ENCODE data around the gene PSMD10. TPM values are rescaled to one million over a fixed set of nuclear protein-coding genes. Genes with fewer than 3 reads are reported as not detected.

The PSMD10 gene
- total RNA-seq, 2 experiments from 2014 or later, result 36.1 to 37.3 TPM

GRCh38 chrX:108059801-108060200, 31.5 kb downstream of the PSMD10 start:
- no peaks in the 10 kb centered on the region for H3K9me3 Mint-ChIP-seq
- CTCF ChIA-PET, result no interaction called here
- H3K36me3 Mint-ChIP-seq (ENCODE audit: low read depth), result no peaks in the 10 kb centered on the region
- POLR2A ChIA-PET, result no interaction called here
- no peak for DNase-seq
- no peak overlapping the region for H3K27ac Mint-ChIP-seq
- H3K27me3 Mint-ChIP-seq, result no peaks in the 10 kb centered on the region
- no peak overlapping the region for H3K4me3 Mint-ChIP-seq
- H3K4me1 Mint-ChIP-seq, result no peaks in the 10 kb centered on the region

- H3K9me3 Mint-ChIP-seq, result no peaks in the 10 kb centered on the region
- H3K27me3 Mint-ChIP-seq, result no peaks in the 10 kb centered on the region
- no peak overlapping the region for H3K4me3 Mint-ChIP-seq
- H3K4me1 Mint-ChIP-seq, result peaks cover 3% of the 10 kb centered on the region
- DNase-seq, result no peak
- no peaks in the 10 kb centered on the region for H3K36me3 Mint-ChIP-seq (ENCODE audit: low read depth)
- H3K27ac Mint-ChIP-seq, result no peak overlapping the region
- ChIA-PET POLR2A (no interaction called here), CTCF (no interaction called here)
These were observed 35.8 kb downstream of the PSMD10 start for GRCh38 chrX:108055546-108055945.

GRCh38 chrX:108053218-108053617, 38.1 kb downstream of the PSMD10 start:
- CTCF ChIA-PET, result no interaction called here
- Mint-ChIP-seq H3K9me3 (no peaks in the 10 kb centered on the region), H3K4me1 (peaks cover 3% of the 10 kb centered on the region), H3K27me3 (no peaks in the 10 kb centered on the region), H3K36me3 (ENCODE audit: low read depth) (no peaks in the 10 kb centered on the region), H3K27ac (no peak overlapping the region), H3K4me3 (no peak overlapping the region)
- POLR2A ChIA-PET, result no interaction called here
- no peak for DNase-seq

GRCh38 chrX:108049649-108050048, 41.7 kb downstream of the PSMD10 start:
- DNase-seq, result no peak
- POLR2A ChIA-PET, result no interaction called here
- Mint-ChIP-seq H3K27me3 (no peaks in the 10 kb centered on the region), H3K36me3 (ENCODE audit: low read depth) (no peaks in the 10 kb centered on the region), H3K27ac (no peak overlapping the region), H3K4me1 (peaks cover 3% of the 10 kb centered on the region), H3K9me3 (no peaks in the 10 kb centered on the region), H3K4me3 (no peak overlapping the region)
- CTCF ChIA-PET, result no interaction called here

- CTCF ChIA-PET, result interaction anchor here (0.9 kb wide), 1 partner anchor 43 kb away, joined by 3 read pairs; no protein-coding TSS in a partner anchor
- DNase-seq, result no peak
- POLR2A ChIA-PET, result no interaction called here
- Mint-ChIP-seq H3K4me3 (no peak within 1 kb of the TSS), H3K4me1 (no peaks in the 10 kb centered on the region), H3K36me3 (ENCODE audit: low read depth) (no peaks in the 10 kb centered on the region), H3K9me3 (no peaks in the 10 kb centered on the region), H3K27ac (no peak within 1 kb of the TSS), H3K27me3 (no peaks in the 10 kb centered on the region)
These were observed 46.6 kb downstream of the PSMD10 start, which contains the start of gene VSIG1 for GRCh38 chrX:108044554-108045256. VSIG1 (plus strand) TSS chrX:108045065; CDS start chrX:108045131, 66 bp downstream.

- Mint-ChIP-seq H3K36me3 (ENCODE audit: low read depth) (no peaks in the 10 kb centered on the region), H3K9me3 (no peaks in the 10 kb centered on the region), H3K27me3 (no peaks in the 10 kb centered on the region), H3K4me1 (no peaks in the 10 kb centered on the region), H3K4me3 (no peak overlapping the region), H3K27ac (no peak overlapping the region)
- no peak for DNase-seq
- ChIA-PET CTCF (no interaction called here), POLR2A (no interaction called here)
These were observed 54.9 kb downstream of the PSMD10 start for GRCh38 chrX:108036298-108036973.

GRCh38 chrX:108034725-108035124, 56.6 kb downstream of the PSMD10 start:
- H3K27ac Mint-ChIP-seq, result no peak overlapping the region
- H3K9me3 Mint-ChIP-seq, result no peaks in the 10 kb centered on the region
- no peak for DNase-seq
- no peaks in the 10 kb centered on the region for H3K4me1 Mint-ChIP-seq
- ChIA-PET POLR2A (no interaction called here), CTCF (no interaction called here)
- H3K36me3 Mint-ChIP-seq (ENCODE audit: low read depth), result no peaks in the 10 kb centered on the region
- no peaks in the 10 kb centered on the region for H3K27me3 Mint-ChIP-seq
- H3K4me3 Mint-ChIP-seq, result no peak overlapping the region

Other genes with a start within 250 kb of the PSMD10 start
- gene TEX13B, start 109.2 kb downstream of the PSMD10 start, total RNA-seq, result not detected
- 1 to 10 TPM; 5.0 to 6.8 TPM for gene VSIG1, start 46.5 kb downstream of the PSMD10 start, total RNA-seq
- gene ATG4A, start 236 bp upstream of the PSMD10 start, total RNA-seq, result 10 to 100 TPM; 12.5 to 12.7 TPM